ENCODE measurements around the gene SBK1.

The SBK1 gene

DNA sequence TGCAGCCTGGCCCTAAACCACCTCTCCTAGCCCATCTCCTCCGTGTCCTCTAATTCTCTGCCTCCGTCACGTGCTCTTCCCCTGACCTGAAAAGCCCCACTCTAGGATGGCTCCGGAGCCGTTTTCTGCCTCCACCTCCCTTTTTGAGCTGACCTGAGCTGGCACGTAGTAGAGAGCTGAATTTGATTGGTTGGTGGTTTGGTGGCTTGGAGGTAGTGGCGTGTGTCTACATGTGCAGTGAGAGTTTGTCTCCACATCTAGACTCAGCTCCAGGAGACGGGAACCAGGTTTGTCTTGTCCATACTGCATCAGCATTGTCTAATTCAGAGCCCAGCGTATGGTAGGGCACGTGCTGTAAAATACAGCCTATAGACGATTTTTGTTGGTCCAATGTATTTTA, 3.0 kb downstream of the SBK1 start:
- Histone ChIP-seq H2AK5ac (ENCODE audit: low read depth, low read length) (peak overlapping the region; percentile 2), H3K4me2 (ENCODE audit: insufficient read depth, low read length, poor library complexity, severe bottlenecking) (no peak overlapping the region), H3K27me3 (ENCODE audit: control insufficient read depth in 3 of 3, insufficient read depth in 3 of 3, low read depth in 1 of 3, low read length in 3 of 3) (no peaks in the 10 kb centered on the region), H3K23ac (ENCODE audit: low read depth, low read length, poor library complexity) (no peak overlapping the region), H3K36me3 (replicated peaks in 1 of 2; ENCODE audit: control insufficient read depth in 2 of 2, insufficient read depth in 2 of 2, low read length in 2 of 2) (peaks cover 16 to 59% of the 10 kb centered on the region in 2 donors), H2BK5ac (ENCODE audit: low read length) (peak overlapping the region; percentile 84), H2AFZ (ENCODE audit: low read length) (no peak overlapping the region), H3K4me1 (ENCODE audit: control insufficient read depth in 2 of 2, insufficient read depth in 1 of 2, low read depth in 1 of 2, low read length in 2 of 2) (peaks cover 8 to 15% of the 10 kb centered on the region in 2 donors), H2BK120ac (ENCODE audit: low read depth, low read length) (no peak overlapping the region), H3K18ac (ENCODE audit: low read length) (no peak overlapping the region), H3K4ac (ENCODE audit: low read length) (no peak overlapping the region), H3K9ac (ENCODE audit: low read depth, low read length, poor library complexity) (peak overlapping the region; percentile 24), H3K14ac (ENCODE audit: low read length) (no peak overlapping the region), H3K9me3 (replicated peaks in 1 of 2; ENCODE audit: control insufficient read depth in 2 of 2, insufficient read depth in 1 of 2, low read depth in 1 of 2, low read length in 2 of 2) (no peaks in the 10 kb centered on the region), H4K91ac (ENCODE audit: low read depth, low read length, poor library complexity) (no peak overlapping the region), H3K27ac (replicated peaks; ENCODE audit: low read length) (peak overlapping the region; percentile 7), H3K79me1 (ENCODE audit: low read depth, low read length) (peaks cover 26% of the 10 kb centered on the region), H2BK15ac (ENCODE audit: low read length) (peak overlapping the region; percentile 44), H2BK12ac (ENCODE audit: low read length) (no peak overlapping the region), H4K8ac (ENCODE audit: low read depth, low read length) (no peak overlapping the region), H3K4me3 (ENCODE audit: low read length in 2 of 2) (peak overlapping the region in 1 of 2 donors; percentile 2)
- no peak for DNase-seq (ENCODE audit: low spot score)
- no CpG with 5 or more reads among the region's 11 CpGs for WGBS, 2 donors (ENCODE audit: extremely low coverage in 2 of 2, insufficient read length in 2 of 2, insufficient replicate concordance in 1 of 2)

DNA sequence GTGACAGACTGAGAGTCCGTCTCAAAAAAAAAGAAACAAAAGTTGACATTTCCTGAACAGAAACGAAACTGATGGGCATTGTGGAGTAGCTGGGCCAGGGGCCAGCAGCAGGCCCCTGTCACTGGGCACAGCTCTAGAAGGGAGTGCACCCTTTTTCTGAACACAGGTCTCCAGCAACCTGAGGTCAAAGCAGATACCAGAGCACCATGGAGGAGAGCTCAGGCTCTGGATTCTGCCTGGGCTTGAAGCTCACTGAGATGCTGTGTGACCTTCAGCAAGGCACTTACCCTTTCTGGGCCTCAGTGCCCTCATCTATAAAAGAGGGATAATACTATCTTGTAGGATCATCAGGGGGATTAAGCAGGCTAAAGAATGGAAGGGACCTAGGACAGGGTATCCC, 5.0 kb downstream of the SBK1 start:
- no peak overlapping the region for H4K8ac ChIP-seq (ENCODE audit: low read depth, low read length)
- peaks cover 31% of the 10 kb centered on the region for H3K79me1 ChIP-seq (ENCODE audit: low read depth, low read length)
- H2BK15ac ChIP-seq (ENCODE audit: low read length), result no peak overlapping the region
- H3K36me3 ChIP-seq (replicated peaks in 1 of 2; ENCODE audit: control insufficient read depth in 2 of 2, insufficient read depth in 2 of 2, low read length in 2 of 2), result peaks cover 20 to 75% of the 10 kb centered on the region in 2 donors
- H3K27me3 ChIP-seq (ENCODE audit: control insufficient read depth in 3 of 3, insufficient read depth in 3 of 3, low read depth in 1 of 3, low read length in 3 of 3), result no peaks in the 10 kb centered on the region
- no peak overlapping the region for H3K4me2 ChIP-seq (ENCODE audit: insufficient read depth, low read length, poor library complexity, severe bottlenecking)
- no peak overlapping the region for H2BK5ac ChIP-seq (ENCODE audit: low read length)
- H3K9me3 ChIP-seq (replicated peaks in 1 of 2; ENCODE audit: control insufficient read depth in 2 of 2, insufficient read depth in 1 of 2, low read depth in 1 of 2, low read length in 2 of 2), result no peaks in the 10 kb centered on the region
- no peak overlapping the region for H2BK120ac ChIP-seq (ENCODE audit: low read depth, low read length)
- no peak overlapping the region for H3K4ac ChIP-seq (ENCODE audit: low read length)
- WGBS, 2 donors (ENCODE audit: extremely low coverage in 2 of 2, insufficient read length in 2 of 2, insufficient replicate concordance in 1 of 2), result no CpG with 5 or more reads among the region's 2 CpGs
- no peak overlapping the region for H4K91ac ChIP-seq (ENCODE audit: low read depth, low read length, poor library complexity)
- no peak overlapping the region for H3K14ac ChIP-seq (ENCODE audit: low read length)
- no peak overlapping the region for H3K18ac ChIP-seq (ENCODE audit: low read length)
- H3K4me3 ChIP-seq (ENCODE audit: low read length in 2 of 2), result no peak overlapping the region
- no peak overlapping the region for H3K9ac ChIP-seq (ENCODE audit: low read depth, low read length, poor library complexity)
- H2AK5ac ChIP-seq (ENCODE audit: low read depth, low read length), result no peak overlapping the region
- no peak for DNase-seq (ENCODE audit: low spot score)
- H2AFZ ChIP-seq (ENCODE audit: low read length), result no peak overlapping the region
- no peak overlapping the region for H3K23ac ChIP-seq (ENCODE audit: low read depth, low read length, poor library complexity)
- H3K4me1 ChIP-seq (ENCODE audit: control insufficient read depth in 2 of 2, insufficient read depth in 1 of 2, low read depth in 1 of 2, low read length in 2 of 2), result peaks cover 8 to 15% of the 10 kb centered on the region in 2 donors
- H2BK12ac ChIP-seq (ENCODE audit: low read length), result no peak overlapping the region
- H3K27ac ChIP-seq (replicated peaks; ENCODE audit: low read length), result no peak overlapping the region

DNA sequence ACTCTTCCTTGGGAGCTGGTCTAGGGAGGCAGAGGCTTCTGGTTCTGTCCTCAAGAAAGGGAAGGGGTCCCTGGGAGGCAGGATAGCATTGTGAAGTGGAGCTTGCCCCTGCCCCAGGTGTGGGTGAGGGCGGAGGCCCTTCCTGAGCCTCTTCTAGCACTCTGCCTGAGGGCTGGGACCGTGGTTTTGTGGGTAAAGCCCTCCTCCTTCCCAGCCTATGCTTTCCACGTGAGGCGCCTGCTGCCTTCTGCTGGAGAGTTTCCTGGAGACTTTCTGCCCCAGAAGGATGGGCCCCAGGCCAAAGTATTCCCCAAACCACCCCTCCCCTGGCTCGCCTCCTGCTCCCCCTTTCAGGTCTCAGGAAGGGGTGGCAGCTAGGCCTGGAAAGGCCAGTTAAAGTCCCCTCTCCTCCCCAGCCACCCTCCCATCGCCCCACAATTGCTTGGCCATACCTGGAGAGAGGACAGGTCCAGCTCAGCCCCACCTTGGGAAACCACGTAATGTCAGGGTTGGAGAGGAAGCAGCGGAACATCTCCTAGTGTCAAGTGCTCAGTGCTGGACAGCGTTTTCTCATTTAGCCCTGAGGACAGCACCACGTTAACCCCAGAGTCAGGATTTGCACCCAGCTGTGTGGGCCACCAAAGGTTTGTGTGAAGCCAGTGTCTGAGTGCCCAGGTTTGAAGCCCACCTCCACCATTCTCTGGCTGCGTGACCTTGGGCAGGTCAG, 5.6 kb downstream of the SBK1 start:
- no peak overlapping the region for H3K4me3 ChIP-seq (ENCODE audit: low read length in 2 of 2)
- H3K36me3 ChIP-seq (replicated peaks in 1 of 2; ENCODE audit: control insufficient read depth in 2 of 2, insufficient read depth in 2 of 2, low read length in 2 of 2), result peaks cover 20 to 80% of the 10 kb centered on the region in 2 donors
- no peak overlapping the region for H2BK120ac ChIP-seq (ENCODE audit: low read depth, low read length)
- no peak overlapping the region for H3K4ac ChIP-seq (ENCODE audit: low read length)
- no peak overlapping the region for H2BK12ac ChIP-seq (ENCODE audit: low read length)
- H3K18ac ChIP-seq (ENCODE audit: low read length), result no peak overlapping the region
- no peak overlapping the region for H2BK15ac ChIP-seq (ENCODE audit: low read length)
- no peaks in the 10 kb centered on the region for H3K9me3 ChIP-seq (replicated peaks in 1 of 2; ENCODE audit: control insufficient read depth in 2 of 2, insufficient read depth in 1 of 2, low read depth in 1 of 2, low read length in 2 of 2)
- H3K14ac ChIP-seq (ENCODE audit: low read length), result no peak overlapping the region
- H2AFZ ChIP-seq (ENCODE audit: low read length), result no peak overlapping the region
- H3K9ac ChIP-seq (ENCODE audit: low read depth, low read length, poor library complexity), result no peak overlapping the region
- H3K4me2 ChIP-seq (ENCODE audit: insufficient read depth, low read length, poor library complexity, severe bottlenecking), result no peak overlapping the region
- no peak for DNase-seq (ENCODE audit: low spot score)
- H3K23ac ChIP-seq (ENCODE audit: low read depth, low read length, poor library complexity), result no peak overlapping the region
- no peak overlapping the region for H2AK5ac ChIP-seq (ENCODE audit: low read depth, low read length)
- H3K27ac ChIP-seq (replicated peaks; ENCODE audit: low read length), result no peak overlapping the region
- no peak overlapping the region for H2BK5ac ChIP-seq (ENCODE audit: low read length)
- no peak overlapping the region for H4K91ac ChIP-seq (ENCODE audit: low read depth, low read length, poor library complexity)
- WGBS, 2 donors (ENCODE audit: extremely low coverage in 2 of 2, insufficient read length in 2 of 2, insufficient replicate concordance in 1 of 2), result no CpG with 5 or more reads among the region's 11 CpGs
- no peaks in the 10 kb centered on the region for H3K27me3 ChIP-seq (ENCODE audit: control insufficient read depth in 3 of 3, insufficient read depth in 3 of 3, low read depth in 1 of 3, low read length in 3 of 3)
- H3K79me1 ChIP-seq (ENCODE audit: low read depth, low read length), result peaks cover 28% of the 10 kb centered on the region
- peaks cover 8 to 15% of the 10 kb centered on the region in 2 donors for H3K4me1 ChIP-seq (ENCODE audit: control insufficient read depth in 2 of 2, insufficient read depth in 1 of 2, low read depth in 1 of 2, low read length in 2 of 2)
- H4K8ac ChIP-seq (ENCODE audit: low read depth, low read length), result no peak overlapping the region

DNA sequence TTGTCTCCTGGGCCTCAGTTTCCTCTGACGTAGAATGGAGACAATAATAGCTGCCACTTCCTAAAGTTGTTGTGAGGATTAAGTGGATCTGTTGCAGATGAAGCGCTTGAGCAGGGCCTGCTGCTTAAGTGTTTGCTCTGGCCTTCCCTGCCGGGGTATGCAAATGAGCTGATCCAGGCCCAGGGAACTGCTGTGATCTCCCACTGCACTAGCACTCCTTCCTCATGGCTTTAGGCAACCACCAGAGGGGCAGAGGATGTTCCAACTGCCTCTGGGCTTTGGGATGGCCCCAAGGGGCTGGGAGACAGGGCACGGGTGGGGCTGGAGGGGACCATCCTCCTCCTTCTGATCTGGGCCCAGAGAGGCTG, 6.2 kb downstream of the SBK1 start:
- Histone ChIP-seq H3K4ac (ENCODE audit: low read length) (no peak overlapping the region), H3K4me3 (ENCODE audit: low read length in 2 of 2) (no peak overlapping the region), H4K91ac (ENCODE audit: low read depth, low read length, poor library complexity) (no peak overlapping the region), H2BK15ac (ENCODE audit: low read length) (no peak overlapping the region), H3K27ac (replicated peaks; ENCODE audit: low read length) (no peak overlapping the region), H3K14ac (ENCODE audit: low read length) (no peak overlapping the region), H2BK12ac (ENCODE audit: low read length) (no peak overlapping the region), H3K9me3 (replicated peaks in 1 of 2; ENCODE audit: control insufficient read depth in 2 of 2, insufficient read depth in 1 of 2, low read depth in 1 of 2, low read length in 2 of 2) (no peaks in the 10 kb centered on the region), H3K4me1 (ENCODE audit: control insufficient read depth in 2 of 2, insufficient read depth in 1 of 2, low read depth in 1 of 2, low read length in 2 of 2) (peaks cover 8 to 15% of the 10 kb centered on the region in 2 donors), H3K4me2 (ENCODE audit: insufficient read depth, low read length, poor library complexity, severe bottlenecking) (no peak overlapping the region), H2AK5ac (ENCODE audit: low read depth, low read length) (no peak overlapping the region), H3K79me1 (ENCODE audit: low read depth, low read length) (peaks cover 27% of the 10 kb centered on the region), H2BK120ac (ENCODE audit: low read depth, low read length) (no peak overlapping the region), H3K36me3 (replicated peaks in 1 of 2; ENCODE audit: control insufficient read depth in 2 of 2, insufficient read depth in 2 of 2, low read length in 2 of 2) (peaks cover 20 to 85% of the 10 kb centered on the region in 2 donors), H2AFZ (ENCODE audit: low read length) (no peak overlapping the region), H3K23ac (ENCODE audit: low read depth, low read length, poor library complexity) (no peak overlapping the region), H3K18ac (ENCODE audit: low read length) (no peak overlapping the region), H3K9ac (ENCODE audit: low read depth, low read length, poor library complexity) (no peak overlapping the region), H3K27me3 (ENCODE audit: control insufficient read depth in 3 of 3, insufficient read depth in 3 of 3, low read depth in 1 of 3, low read length in 3 of 3) (no peaks in the 10 kb centered on the region), H4K8ac (ENCODE audit: low read depth, low read length) (no peak overlapping the region), H2BK5ac (ENCODE audit: low read length) (no peak overlapping the region)
- no peak for DNase-seq (ENCODE audit: low spot score)
- no CpG with 5 or more reads among the region's 4 CpGs for WGBS, 2 donors (ENCODE audit: extremely low coverage in 2 of 2, insufficient read length in 2 of 2, insufficient replicate concordance in 1 of 2)

Data from neuronal stem cell (in vitro differentiated cells).